Measurements from ENCODE around the gene DOP1A. TPM values are rescaled to one million over a fixed set of nuclear protein-coding genes. Genes with fewer than 3 reads are reported as not detected.

The DOP1A gene
- total and polyA plus RNA-seq, 2 donors from 2014 or later, result 5.1 to 31.6 TPM

DNA sequence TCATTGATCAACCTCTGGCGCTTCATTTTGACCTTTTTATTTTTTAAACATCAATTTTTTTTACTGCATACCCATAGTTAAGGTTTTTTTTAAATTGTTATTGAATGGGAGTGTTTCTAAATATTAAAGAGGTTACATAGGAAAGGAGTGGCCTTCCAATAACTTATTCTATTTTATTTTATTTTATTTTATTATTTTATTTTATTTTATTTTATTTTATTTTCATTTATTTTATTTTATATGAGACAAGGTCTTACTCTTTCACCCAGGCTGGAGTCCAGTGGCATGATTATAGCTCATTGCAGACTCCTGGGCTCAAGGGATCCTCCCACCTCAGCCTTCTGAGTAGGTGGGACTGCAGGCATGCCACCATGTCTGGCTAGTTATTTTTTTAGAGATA lies 30.2 kb downstream of the DOP1A start:
- FAIRE-seq (peak; percentile 13), DNase-seq (no peak)
- Histone ChIP-seq H3K4me1 (ENCODE audit: control insufficient read depth in 2 of 3, insufficient read depth in 2 of 3, low read depth in 1 of 3, low read length in 3 of 3) (peaks cover 0 to 11% (median 5%) of the 10 kb centered on the region in 3 donors), H3K9ac (ENCODE audit: low read length in 3 of 3) (no peak overlapping the region), H3K4me3 (ENCODE audit: low read length in 3 of 3) (no peak overlapping the region), H3K36me3 (ENCODE audit: control insufficient read depth in 2 of 3, insufficient read depth in 3 of 3, low read length in 3 of 3) (peaks cover 0 to 2% (median 0%) of the 10 kb centered on the region in 3 donors), H3K9me3 (ENCODE audit: control insufficient read depth in 2 of 3, insufficient read depth in 1 of 3, low read length in 3 of 3) (no peaks in the 10 kb centered on the region), H3K27me3 (ENCODE audit: control insufficient read depth, insufficient read depth, low read length) (no peaks in the 10 kb centered on the region), H3K27ac (ENCODE audit: low read depth in 2 of 2, low read length in 2 of 2) (no peak overlapping the region)
- intact Hi-C loops (cut with DNase I), result no loop called here
- TF ChIP-seq, protein P1, sequence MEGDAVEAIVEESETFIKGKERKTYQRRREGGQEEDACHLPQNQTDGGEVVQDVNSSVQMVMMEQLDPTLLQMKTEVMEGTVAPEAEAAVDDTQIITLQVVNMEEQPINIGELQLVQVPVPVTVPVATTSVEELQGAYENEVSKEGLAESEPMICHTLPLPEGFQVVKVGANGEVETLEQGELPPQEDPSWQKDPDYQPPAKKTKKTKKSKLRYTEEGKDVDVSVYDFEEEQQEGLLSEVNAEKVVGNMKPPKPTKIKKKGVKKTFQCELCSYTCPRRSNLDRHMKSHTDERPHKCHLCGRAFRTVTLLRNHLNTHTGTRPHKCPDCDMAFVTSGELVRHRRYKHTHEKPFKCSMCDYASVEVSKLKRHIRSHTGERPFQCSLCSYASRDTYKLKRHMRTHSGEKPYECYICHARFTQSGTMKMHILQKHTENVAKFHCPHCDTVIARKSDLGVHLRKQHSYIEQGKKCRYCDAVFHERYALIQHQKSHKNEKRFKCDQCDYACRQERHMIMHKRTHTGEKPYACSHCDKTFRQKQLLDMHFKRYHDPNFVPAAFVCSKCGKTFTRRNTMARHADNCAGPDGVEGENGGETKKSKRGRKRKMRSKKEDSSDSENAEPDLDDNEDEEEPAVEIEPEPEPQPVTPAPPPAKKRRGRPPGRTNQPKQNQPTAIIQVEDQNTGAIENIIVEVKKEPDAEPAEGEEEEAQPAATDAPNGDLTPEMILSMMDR (IDR thresholded peaks at IDR 0.05; ENCODE audit: borderline replicate concordance, extremely low read depth, insufficient read depth), result no peak

DNA sequence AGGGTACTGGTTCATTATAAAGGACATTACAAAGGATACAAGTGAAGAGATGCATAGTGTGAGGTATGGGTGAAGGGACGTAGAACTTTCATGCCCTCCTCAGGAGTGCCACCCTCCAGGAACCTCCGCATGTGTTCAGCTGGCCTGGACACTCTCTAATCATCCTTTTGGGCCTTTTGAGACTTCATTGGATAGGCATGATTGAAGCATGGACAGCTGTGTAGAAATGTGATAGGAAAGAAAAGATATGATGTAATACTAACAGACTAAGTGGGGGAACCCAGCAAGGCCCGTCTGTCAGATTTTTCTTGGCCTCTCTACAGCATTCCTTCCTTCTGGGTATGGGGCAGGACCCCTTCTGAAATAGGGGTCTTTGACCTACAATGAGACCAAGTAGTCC lies 31.1 kb downstream of the DOP1A start:
- DNase-seq (no peak), FAIRE-seq (no peak)
- H3K27me3 ChIP-seq (ENCODE audit: control insufficient read depth, insufficient read depth, low read length), result no peaks in the 10 kb centered on the region
- H3K36me3 ChIP-seq (ENCODE audit: control insufficient read depth in 2 of 3, insufficient read depth in 3 of 3, low read length in 3 of 3), result peaks cover 0 to 2% (median 0%) of the 10 kb centered on the region in 3 donors
- no peaks in the 10 kb centered on the region for H3K9me3 ChIP-seq (ENCODE audit: control insufficient read depth in 2 of 3, insufficient read depth in 1 of 3, low read length in 3 of 3)
- H3K9ac ChIP-seq (ENCODE audit: low read length in 3 of 3), result no peak overlapping the region
- H3K4me3 ChIP-seq (ENCODE audit: low read length in 3 of 3), result no peak overlapping the region
- TF ChIP-seq, protein P1 (IDR thresholded peaks at IDR 0.05; ENCODE audit: borderline replicate concordance, extremely low read depth, insufficient read depth), result no peak
- intact Hi-C loops (cut with DNase I), result no loop called here
- H3K27ac ChIP-seq (ENCODE audit: low read depth in 2 of 2, low read length in 2 of 2), result no peak overlapping the region
- peaks cover 0 to 11% (median 5%) of the 10 kb centered on the region in 3 donors for H3K4me1 ChIP-seq (ENCODE audit: control insufficient read depth in 2 of 3, insufficient read depth in 2 of 3, low read depth in 1 of 3, low read length in 3 of 3)

DNA sequence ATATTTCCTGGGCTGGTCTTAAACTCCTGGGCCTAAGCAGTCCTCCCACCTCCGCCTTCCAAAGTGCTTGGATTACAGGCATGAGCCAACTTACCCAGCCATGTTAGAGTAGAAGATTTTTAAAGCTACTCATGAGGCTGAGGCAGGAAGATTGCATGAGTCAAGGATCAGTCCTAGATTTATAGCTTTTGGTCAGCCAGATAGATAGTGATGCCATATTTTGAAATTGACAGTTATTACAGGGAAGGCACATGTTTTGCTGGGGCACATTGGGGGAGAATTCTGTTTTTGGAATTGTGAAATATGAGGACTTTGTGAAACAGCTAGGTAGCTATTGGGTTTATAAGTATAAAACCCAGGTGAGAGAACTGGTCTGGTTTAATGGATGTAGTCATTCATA lies 40.9 kb downstream of the DOP1A start:
- TF ChIP-seq, protein P1 (IDR thresholded peaks at IDR 0.05; ENCODE audit: borderline replicate concordance, extremely low read depth, insufficient read depth), result no peak
- intact Hi-C loops (cut with DNase I), result no loop called here
- FAIRE-seq, result no peak
- H3K36me3 ChIP-seq (ENCODE audit: control insufficient read depth in 2 of 3, insufficient read depth in 3 of 3, low read length in 3 of 3), result peaks cover 0 to 9% (median 4%) of the 10 kb centered on the region in 3 donors
- no peaks in the 10 kb centered on the region for H3K9me3 ChIP-seq (ENCODE audit: control insufficient read depth in 2 of 3, insufficient read depth in 1 of 3, low read length in 3 of 3)
- H3K27me3 ChIP-seq (ENCODE audit: control insufficient read depth, insufficient read depth, low read length), result no peaks in the 10 kb centered on the region
- no peaks in the 10 kb centered on the region for H3K4me1 ChIP-seq (ENCODE audit: control insufficient read depth in 2 of 3, insufficient read depth in 2 of 3, low read depth in 1 of 3, low read length in 3 of 3)
- no peak overlapping the region for H3K4me3 ChIP-seq (ENCODE audit: low read length in 3 of 3)
- H3K27ac ChIP-seq (ENCODE audit: low read depth in 2 of 2, low read length in 2 of 2), result no peak overlapping the region
- no peak for DNase-seq
- H3K9ac ChIP-seq (ENCODE audit: low read length in 3 of 3), result no peak overlapping the region

DNA sequence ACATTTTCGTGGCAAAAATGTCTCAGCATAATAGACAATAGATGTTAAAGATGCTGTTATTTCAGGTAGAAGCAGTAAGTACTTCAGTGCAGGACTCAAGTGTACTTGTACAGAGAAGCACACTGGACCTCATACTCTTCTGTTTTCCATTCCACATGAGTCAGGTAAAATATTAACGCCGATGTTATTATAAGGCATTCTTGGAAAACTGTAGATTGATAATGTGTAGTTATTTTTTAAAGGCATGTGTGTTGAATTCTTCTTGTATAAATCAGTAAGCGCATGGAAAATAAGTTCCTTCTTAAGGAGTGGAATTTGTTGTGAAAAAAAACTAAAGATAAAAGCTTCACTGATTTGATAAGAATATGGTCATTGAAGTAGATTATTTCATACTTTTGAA lies 45.8 kb downstream of the DOP1A start:
- Histone ChIP-seq H3K27ac (ENCODE audit: low read depth in 2 of 2, low read length in 2 of 2) (no peak overlapping the region), H3K9ac (ENCODE audit: low read length in 3 of 3) (no peak overlapping the region), H3K36me3 (ENCODE audit: control insufficient read depth in 2 of 3, insufficient read depth in 3 of 3, low read length in 3 of 3) (peaks cover 0 to 9% (median 4%) of the 10 kb centered on the region in 3 donors), H3K27me3 (ENCODE audit: control insufficient read depth, insufficient read depth, low read length) (no peaks in the 10 kb centered on the region), H3K4me3 (ENCODE audit: low read length in 3 of 3) (no peak overlapping the region), H3K9me3 (ENCODE audit: control insufficient read depth in 2 of 3, insufficient read depth in 1 of 3, low read length in 3 of 3) (no peaks in the 10 kb centered on the region), H3K4me1 (ENCODE audit: control insufficient read depth in 2 of 3, insufficient read depth in 2 of 3, low read depth in 1 of 3, low read length in 3 of 3) (no peaks in the 10 kb centered on the region)
- TF ChIP-seq, protein P1 (IDR thresholded peaks at IDR 0.05; ENCODE audit: borderline replicate concordance, extremely low read depth, insufficient read depth), result no peak
- intact Hi-C loops (cut with DNase I), result no loop called here
- no peak for DNase-seq
- FAIRE-seq, result peak; percentile 35
